Measurements from ENCODE around the gene WASF3. TPM values are rescaled to one million over a fixed set of nuclear protein-coding genes. Genes with fewer than 3 reads are reported as not detected.

WASF3 gene
- total RNA-seq, 2 experiments from 2014 or later: not detected

GRCh38 chr13:26668357-26669146 lies 111.1 kb downstream of the WASF3 start:
- H3K27me3 Mint-ChIP-seq: peaks cover 14% of the 10 kb centered on the region
- CTCF ChIA-PET: interaction anchor here (1.7 kb wide), 1 partner anchor 48 kb away, joined by 3 read pairs; no protein-coding TSS in a partner anchor
- H3K36me3 Mint-ChIP-seq (ENCODE audit: low read depth): no peaks in the 10 kb centered on the region
- H3K27ac Mint-ChIP-seq: no peak overlapping the region
- DNase-seq: no peak
- no peak overlapping the region for H3K4me3 Mint-ChIP-seq
- POLR2A ChIA-PET: no interaction called here
- no peaks in the 10 kb centered on the region for H3K4me1 Mint-ChIP-seq
- no peaks in the 10 kb centered on the region for H3K9me3 Mint-ChIP-seq

DNA sequence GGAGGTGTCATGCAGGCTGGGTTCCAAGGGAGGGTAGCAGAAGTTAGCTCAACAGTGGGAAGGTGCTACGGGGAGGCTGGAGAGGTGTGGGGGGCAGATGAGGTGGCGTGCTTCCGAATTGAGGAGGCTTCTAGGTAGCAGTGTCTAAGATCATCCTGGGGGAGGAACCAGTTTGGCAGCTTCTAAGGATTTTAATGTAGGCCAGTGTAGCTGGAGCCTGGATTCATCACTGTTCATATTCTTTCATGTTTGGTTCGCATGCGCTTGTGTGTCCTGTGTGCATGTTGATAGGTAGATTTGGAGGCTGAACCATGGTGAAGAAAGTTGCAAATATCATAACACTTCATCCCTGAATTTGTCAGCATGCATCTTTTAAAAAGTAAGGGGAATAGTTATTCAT lies 116.4 kb downstream of the WASF3 start:
- ChIA-PET CTCF (no interaction called here), POLR2A (no interaction called here)
- Mint-ChIP-seq H3K4me3 (no peak overlapping the region), H3K4me1 (no peaks in the 10 kb centered on the region), H3K27ac (no peak overlapping the region), H3K36me3 (ENCODE audit: low read depth) (no peaks in the 10 kb centered on the region), H3K27me3 (peaks cover 20% of the 10 kb centered on the region), H3K9me3 (no peaks in the 10 kb centered on the region)
- no peak for DNase-seq

DNA sequence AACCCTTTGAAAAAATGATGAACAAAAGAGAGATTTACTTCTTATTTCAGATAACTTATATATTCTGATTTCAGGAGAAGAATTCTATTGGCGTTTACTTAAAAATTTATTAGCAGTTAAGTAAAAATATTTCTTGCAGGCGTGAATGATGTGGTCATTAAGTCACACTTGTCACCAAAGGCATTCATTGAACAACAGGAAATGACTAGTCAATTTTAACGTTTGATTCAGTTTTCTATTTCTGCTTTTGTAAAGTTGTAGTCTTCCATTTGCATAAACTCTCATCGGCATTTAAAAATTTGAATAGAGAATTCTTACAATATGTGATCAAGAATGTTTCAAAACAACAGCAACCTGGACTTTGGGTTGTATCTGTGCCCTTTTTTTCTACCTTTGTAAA lies 119.7 kb downstream of the WASF3 start:
- Mint-ChIP-seq H3K4me1 (no peaks in the 10 kb centered on the region), H3K27ac (no peak overlapping the region), H3K27me3 (peaks cover 27% of the 10 kb centered on the region), H3K36me3 (ENCODE audit: low read depth) (no peaks in the 10 kb centered on the region), H3K9me3 (no peaks in the 10 kb centered on the region), H3K4me3 (no peak overlapping the region)
- DNase-seq: no peak
- CTCF ChIA-PET: no interaction called here
- POLR2A ChIA-PET: no interaction called here

DNA sequence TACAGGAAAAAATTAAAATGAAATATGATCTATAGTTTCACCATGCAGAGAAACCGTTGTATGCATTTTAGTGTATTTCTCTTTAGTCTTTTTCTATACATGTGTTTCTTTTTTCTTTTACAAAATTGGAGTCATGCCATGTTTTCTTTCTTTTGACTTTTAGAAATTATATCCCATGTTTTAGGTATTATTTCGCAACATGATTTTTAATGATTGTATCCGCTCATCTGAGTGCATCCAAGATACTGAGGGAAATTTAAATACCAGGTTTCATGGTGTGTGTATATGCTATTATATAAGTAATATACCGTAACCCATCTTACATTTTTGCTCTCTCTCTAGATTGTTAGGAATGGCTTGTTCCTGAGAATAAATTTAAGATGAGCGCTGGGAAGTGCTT lies 120.8 kb downstream of the WASF3 start:
- ChIA-PET CTCF (no interaction called here), POLR2A (no interaction called here)
- no peaks in the 10 kb centered on the region for H3K4me1 Mint-ChIP-seq
- H3K9me3 Mint-ChIP-seq: no peaks in the 10 kb centered on the region
- H3K27me3 Mint-ChIP-seq: peaks cover 19% of the 10 kb centered on the region
- no peak overlapping the region for H3K4me3 Mint-ChIP-seq
- no peak for DNase-seq
- no peaks in the 10 kb centered on the region for H3K36me3 Mint-ChIP-seq (ENCODE audit: low read depth)
- no peak overlapping the region for H3K27ac Mint-ChIP-seq

GRCh38 chr13:26678796-26679195 lies 121.3 kb downstream of the WASF3 start:
- POLR2A ChIA-PET: no interaction called here
- CTCF ChIA-PET: no interaction called here
- Mint-ChIP-seq H3K9me3 (no peaks in the 10 kb centered on the region), H3K36me3 (ENCODE audit: low read depth) (no peaks in the 10 kb centered on the region), H3K27me3 (peaks cover 17% of the 10 kb centered on the region), H3K27ac (no peak overlapping the region), H3K4me1 (no peaks in the 10 kb centered on the region), H3K4me3 (no peak overlapping the region)
- no peak for DNase-seq

- Mint-ChIP-seq H3K4me1 (no peaks in the 10 kb centered on the region), H3K27ac (no peak overlapping the region), H3K4me3 (no peak overlapping the region), H3K36me3 (ENCODE audit: low read depth) (no peaks in the 10 kb centered on the region), H3K27me3 (peaks cover 14% of the 10 kb centered on the region), H3K9me3 (no peaks in the 10 kb centered on the region)
- DNase-seq: no peak
- ChIA-PET POLR2A (no interaction called here), CTCF (no interaction called here)
These were observed 122.1 kb downstream of the WASF3 start for GRCh38 chr13:26679411-26680122.

DNA sequence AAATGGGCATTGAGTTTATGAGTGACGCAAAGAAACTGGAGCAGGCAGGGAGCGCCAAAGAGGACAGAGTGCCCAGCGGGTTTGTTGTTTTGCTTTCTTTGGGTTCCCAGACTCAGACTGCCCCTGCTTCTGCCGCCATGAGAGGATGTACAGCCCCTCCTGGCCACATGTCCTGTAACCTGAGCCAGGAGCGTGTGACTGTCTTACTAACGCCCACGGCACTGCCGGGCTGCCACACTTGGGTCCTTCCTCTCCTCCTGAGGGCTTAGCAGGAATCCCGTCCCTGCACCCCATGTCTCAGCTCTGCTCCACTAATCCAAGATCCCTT lies 122.6 kb downstream of the WASF3 start:
- no peaks in the 10 kb centered on the region for H3K9me3 Mint-ChIP-seq
- no peaks in the 10 kb centered on the region for H3K4me1 Mint-ChIP-seq
- peaks cover 14% of the 10 kb centered on the region for H3K27me3 Mint-ChIP-seq
- DNase-seq: no peak
- no peaks in the 10 kb centered on the region for H3K36me3 Mint-ChIP-seq (ENCODE audit: low read depth)
- CTCF ChIA-PET: no interaction called here
- no peak overlapping the region for H3K4me3 Mint-ChIP-seq
- H3K27ac Mint-ChIP-seq: no peak overlapping the region
- POLR2A ChIA-PET: no interaction called here

- H3K4me3 Mint-ChIP-seq: no peak overlapping the region
- H3K27me3 Mint-ChIP-seq: peaks cover 16% of the 10 kb centered on the region
- CTCF ChIA-PET: no interaction called here
- no peaks in the 10 kb centered on the region for H3K36me3 Mint-ChIP-seq (ENCODE audit: low read depth)
- no peak for DNase-seq
- no peak overlapping the region for H3K27ac Mint-ChIP-seq
- POLR2A ChIA-PET: no interaction called here
- no peaks in the 10 kb centered on the region for H3K4me1 Mint-ChIP-seq
- H3K9me3 Mint-ChIP-seq: no peaks in the 10 kb centered on the region
These were observed 123.1 kb downstream of the WASF3 start for GRCh38 chr13:26680572-26680971.

GRCh38 chr13:26681036-26681435 lies 123.6 kb downstream of the WASF3 start:
- CTCF ChIA-PET: no interaction called here
- POLR2A ChIA-PET: no interaction called here
- no peak for DNase-seq
- peaks cover 14% of the 10 kb centered on the region for H3K27me3 Mint-ChIP-seq
- no peak overlapping the region for H3K27ac Mint-ChIP-seq
- H3K9me3 Mint-ChIP-seq: no peaks in the 10 kb centered on the region
- H3K4me3 Mint-ChIP-seq: no peak overlapping the region
- H3K4me1 Mint-ChIP-seq: no peaks in the 10 kb centered on the region
- no peaks in the 10 kb centered on the region for H3K36me3 Mint-ChIP-seq (ENCODE audit: low read depth)

GRCh38 chr13:26682606-26683005 lies 125.1 kb downstream of the WASF3 start:
- Mint-ChIP-seq H3K27me3 (peaks cover 10% of the 10 kb centered on the region), H3K36me3 (ENCODE audit: low read depth) (no peaks in the 10 kb centered on the region), H3K27ac (no peak overlapping the region), H3K4me1 (no peaks in the 10 kb centered on the region), H3K9me3 (no peaks in the 10 kb centered on the region), H3K4me3 (no peak overlapping the region)
- no peak for DNase-seq
- ChIA-PET CTCF (interaction anchor here (2.9 kb wide), 1 partner anchor 16 kb away, joined by 12 read pairs; no protein-coding TSS in a partner anchor), POLR2A (no interaction called here)

GRCh38 chr13:26685606-26686005 lies 128.1 kb downstream of the WASF3 start:
- ChIA-PET POLR2A (no interaction called here), CTCF (interaction anchor here (2.9 kb wide), 1 partner anchor 13 kb away, joined by 12 read pairs; no protein-coding TSS in a partner anchor)
- H3K4me1 Mint-ChIP-seq: no peaks in the 10 kb centered on the region
- no peak overlapping the region for H3K27ac Mint-ChIP-seq
- H3K27me3 Mint-ChIP-seq: peaks cover 2% of the 10 kb centered on the region
- no peak for DNase-seq
- no peak overlapping the region for H3K4me3 Mint-ChIP-seq
- no peaks in the 10 kb centered on the region for H3K36me3 Mint-ChIP-seq (ENCODE audit: low read depth)
- no peaks in the 10 kb centered on the region for H3K9me3 Mint-ChIP-seq

GRCh38 chr13:26686285-26686684 lies 128.8 kb downstream of the WASF3 start:
- DNase-seq: no peak
- Mint-ChIP-seq H3K36me3 (ENCODE audit: low read depth) (no peaks in the 10 kb centered on the region), H3K4me3 (no peak overlapping the region), H3K27ac (no peak overlapping the region), H3K9me3 (no peaks in the 10 kb centered on the region), H3K4me1 (no peaks in the 10 kb centered on the region), H3K27me3 (peaks cover 2% of the 10 kb centered on the region)
- CTCF ChIA-PET: no interaction called here
- POLR2A ChIA-PET: no interaction called here

DNA sequence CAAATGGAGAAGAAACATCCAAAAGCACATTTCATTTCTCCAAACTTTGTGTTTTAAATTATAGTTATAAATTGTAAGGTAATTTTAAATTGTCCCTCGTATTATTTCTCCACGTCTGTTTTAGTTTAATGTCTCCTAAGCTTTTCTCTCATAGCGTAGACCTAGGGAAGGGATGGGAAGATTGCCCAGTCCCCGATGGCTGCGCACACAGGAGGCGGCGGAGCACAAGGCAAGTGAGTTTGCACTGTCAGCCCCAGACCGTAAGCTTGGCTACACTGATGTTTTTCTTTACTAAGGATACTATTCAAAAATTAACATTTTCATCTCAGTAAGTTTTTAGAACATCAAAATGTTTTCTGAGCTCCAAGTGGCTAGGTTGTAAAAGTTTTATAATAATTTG lies 130.8 kb downstream of the WASF3 start:
- ChIA-PET POLR2A (no interaction called here), CTCF (interaction anchor here (1.9 kb wide), 1 partner anchor 10 kb away, joined by 7 read pairs; no protein-coding TSS in a partner anchor)
- Mint-ChIP-seq H3K27me3 (peaks cover 3% of the 10 kb centered on the region), H3K9me3 (no peaks in the 10 kb centered on the region), H3K36me3 (ENCODE audit: low read depth) (no peaks in the 10 kb centered on the region), H3K27ac (no peak overlapping the region), H3K4me3 (no peak overlapping the region), H3K4me1 (no peaks in the 10 kb centered on the region)
- DNase-seq: no peak

GRCh38 chr13:26688980-26689379 lies 131.5 kb downstream of the WASF3 start:
- H3K27me3 Mint-ChIP-seq: peaks cover 3% of the 10 kb centered on the region
- no peaks in the 10 kb centered on the region for H3K36me3 Mint-ChIP-seq (ENCODE audit: low read depth)
- ChIA-PET POLR2A (no interaction called here), CTCF (interaction anchor here (1.9 kb wide), 1 partner anchor 9 kb away, joined by 7 read pairs; no protein-coding TSS in a partner anchor)
- no peak overlapping the region for H3K4me3 Mint-ChIP-seq
- H3K27ac Mint-ChIP-seq: no peak overlapping the region
- DNase-seq: no peak
- H3K4me1 Mint-ChIP-seq: no peaks in the 10 kb centered on the region
- H3K9me3 Mint-ChIP-seq: no peaks in the 10 kb centered on the region
